Sigmoid colon (tissue), 7 donors: ENCODE results near the gene TM7SF3. TPM values are rescaled to one million over a fixed set of nuclear protein-coding genes. Genes with fewer than 3 reads are reported as not detected.

Source experiments
- DNase-seq: peaks from one replicate; pipeline ENCODE4 v3.0.0-alpha.2; 2019
- H3K27ac ChIP-seq, 4 donors: fragments of 200-600 bp; sonication (generic); one replicate each; pipeline ENCODE4 v1.5.1; 2016 to 2019; ENCODE audit warnings: mild to moderate bottlenecking in 1 of 4
- H3K27me3 ChIP-seq, 3 donors: fragments of 200-600 bp; sonication (generic); one replicate each; pipeline ENCODE4 v1.5.1; 2019; ENCODE audit warnings: mild to moderate bottlenecking in 1 of 3
- H3K36me3 ChIP-seq, 4 donors: fragments of 200-600 bp; sonication (generic); one replicate each; pipeline ENCODE4 v1.5.1; 2016 to 2019
- H3K4me1 ChIP-seq, 4 donors: fragments of 200-600 bp; sonication (generic); one replicate each; pipeline ENCODE4 v1.5.1; 2017 to 2019
- H3K4me3 ChIP-seq, 4 donors: fragments of 200-600 bp; sonication (generic); one replicate each; pipeline ENCODE4 v1.5.1; 2017 to 2019; ENCODE audit warnings: mild to moderate bottlenecking in 2 of 4, moderate library complexity in 1 of 4
- H3K9me3 ChIP-seq, 4 donors: fragments of 200-600 bp in 3 of 4; sonication (generic) in 3 of 4; one replicate each; pipeline versions ENCODE4 v1.5.1 to v1.6.1; 2013 to 2019
- EP300 ChIP-seq, 4 donors: sonication (generic); formaldehyde crosslinking; IDR thresholded peaks; one replicate each; pipeline ENCODE4 v1.6.1; 2017; ENCODE audit warnings: antibody characterized with exemption in 4 of 4
- POLR2A ChIP-seq, 2 donors: fragments of 450-650 bp; IDR thresholded peaks; one replicate each; pipeline ENCODE4 v1.6.1; 2016; ENCODE audit warnings: antibody characterized with exemption in 2 of 2, mild to moderate bottlenecking in 2 of 2, moderate library complexity in 2 of 2
- POLR2AphosphoS5 ChIP-seq, 4 donors: sonication (generic); formaldehyde crosslinking; IDR thresholded peaks; one replicate each; pipeline ENCODE4 v1.6.1; 2017; ENCODE audit warnings: antibody characterized with exemption in 4 of 4
- WGBS, 2 donors: extraction: QIAGEN DNeasy Blood & Tissue Kit; methylation state at CpG; one replicate each; pipeline ENCODE4 v1.1.7; 2013; 5-methylcytosine and 5-hydroxymethylcytosine counted together
- intact Hi-C: fragments of 100-400 bp; cut with DNase I; formaldehyde crosslinking; loops from one replicate; pipeline ENCODE4 v1.15.1; 2023
- polyA plus RNA-seq, 3 donors: library from polyadenylated mRNA; stranded (reverse); fragments of 200-250 nt; gene quantifications; one replicate each; pipeline ENCODE4 v1.2.3, GENCODE V29; 2013
- total RNA-seq, 4 donors: library from RNA; depleted of rRNA; stranded (reverse); fragments of >200 nt; gene quantifications; one replicate each; pipeline ENCODE4 v1.1.0, GENCODE V29; 2016
- TF ChIP-seq, protein P1 (sequence below), 4 experiments: fragments of 450-650 bp in 3 of 4; fragments of 200-600 bp in 1 of 4; IDR thresholded peaks; one replicate each; pipeline ENCODE4 v1.5.1; 2016 to 2019; ENCODE audit warnings: antibody characterized with exemption in 4 of 4, mild to moderate bottlenecking in 3 of 4, moderate library complexity in 2 of 4
- donor health status: healthy with polysubstance abuse.
- donor health status: Bipolar disorder and iron deficiency.
- donor health status: healthy.

TM7SF3 gene
- total and polyA plus RNA-seq, 7 donors: 9.2 to 56.9 (median 38.4) TPM

DNA sequence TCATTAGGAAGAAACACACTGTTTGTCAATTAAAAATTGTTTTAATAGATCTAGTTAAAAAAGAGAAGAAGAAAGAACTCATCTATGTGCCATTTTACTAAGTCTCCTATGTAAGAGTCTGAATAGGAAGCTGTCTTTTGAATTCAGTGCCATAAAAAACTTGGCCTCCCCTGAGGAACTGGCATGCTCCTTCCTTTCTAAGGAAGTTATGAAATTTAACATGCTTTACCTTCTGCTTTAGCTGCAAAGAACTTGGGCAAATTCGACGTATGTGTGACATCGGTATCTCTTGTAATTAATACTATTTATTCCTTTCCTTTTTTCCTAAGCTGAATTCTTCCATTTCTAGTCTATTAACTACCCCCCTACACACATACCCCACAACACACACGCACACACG is 12.5 kb downstream of the TM7SF3 start:
- no peak overlapping the region for H3K27ac ChIP-seq
- H3K4me1 ChIP-seq: peaks cover 0 to 6% (median under 1%) of the 10 kb centered on the region in 4 donors
- H3K27me3 ChIP-seq: no peaks in the 10 kb centered on the region
- no peaks in the 10 kb centered on the region for H3K9me3 ChIP-seq
- 80 to 93% methylated on average over 5 of the region's 5 CpGs for WGBS, 2 donors
- no peak overlapping the region for H3K4me3 ChIP-seq
- TF ChIP-seq POLR2A (IDR thresholded peaks at IDR 0.05) (no peak), EP300 (IDR thresholded peaks at IDR 0.05) (no peak), POLR2AphosphoS5 (IDR thresholded peaks at IDR 0.05) (no peak)
- TF ChIP-seq, protein P1, sequence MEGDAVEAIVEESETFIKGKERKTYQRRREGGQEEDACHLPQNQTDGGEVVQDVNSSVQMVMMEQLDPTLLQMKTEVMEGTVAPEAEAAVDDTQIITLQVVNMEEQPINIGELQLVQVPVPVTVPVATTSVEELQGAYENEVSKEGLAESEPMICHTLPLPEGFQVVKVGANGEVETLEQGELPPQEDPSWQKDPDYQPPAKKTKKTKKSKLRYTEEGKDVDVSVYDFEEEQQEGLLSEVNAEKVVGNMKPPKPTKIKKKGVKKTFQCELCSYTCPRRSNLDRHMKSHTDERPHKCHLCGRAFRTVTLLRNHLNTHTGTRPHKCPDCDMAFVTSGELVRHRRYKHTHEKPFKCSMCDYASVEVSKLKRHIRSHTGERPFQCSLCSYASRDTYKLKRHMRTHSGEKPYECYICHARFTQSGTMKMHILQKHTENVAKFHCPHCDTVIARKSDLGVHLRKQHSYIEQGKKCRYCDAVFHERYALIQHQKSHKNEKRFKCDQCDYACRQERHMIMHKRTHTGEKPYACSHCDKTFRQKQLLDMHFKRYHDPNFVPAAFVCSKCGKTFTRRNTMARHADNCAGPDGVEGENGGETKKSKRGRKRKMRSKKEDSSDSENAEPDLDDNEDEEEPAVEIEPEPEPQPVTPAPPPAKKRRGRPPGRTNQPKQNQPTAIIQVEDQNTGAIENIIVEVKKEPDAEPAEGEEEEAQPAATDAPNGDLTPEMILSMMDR (IDR thresholded peaks at IDR 0.05): no peak
- DNase-seq: no peak
- intact Hi-C loops: no loop called here
- H3K36me3 ChIP-seq: peaks cover 0 to 17% (median 2%) of the 10 kb centered on the region in 4 donors

DNA sequence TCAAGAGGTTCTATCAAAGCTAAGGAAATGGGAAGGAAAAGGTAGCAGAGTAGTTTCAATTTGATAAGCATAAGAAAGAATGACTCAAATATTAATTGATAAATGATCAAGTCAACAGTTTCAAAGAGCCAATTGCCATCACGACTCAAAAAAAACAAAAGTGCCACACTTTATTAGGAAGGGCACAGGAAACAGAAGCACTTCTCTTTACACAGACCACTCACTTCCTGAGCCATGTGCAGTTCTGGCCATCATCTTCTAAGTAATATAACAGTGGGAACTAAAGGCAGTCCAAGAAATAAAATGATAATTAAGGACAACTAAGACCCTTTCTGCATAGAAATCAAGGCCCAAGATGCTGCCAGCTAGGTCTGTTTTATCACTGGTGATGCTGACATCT is 13.2 kb downstream of the TM7SF3 start:
- intact Hi-C loops: no loop called here
- WGBS, 2 donors: 26 to 87% methylated on average over 1 of the region's 1 CpG
- Histone ChIP-seq H3K4me1 (peaks cover 0 to 6% (median 0%) of the 10 kb centered on the region in 4 donors), H3K27ac (no peak overlapping the region), H3K9me3 (no peaks in the 10 kb centered on the region), H3K4me3 (no peak overlapping the region), H3K27me3 (no peaks in the 10 kb centered on the region), H3K36me3 (peaks cover 0 to 24% (median 2%) of the 10 kb centered on the region in 4 donors)
- TF ChIP-seq POLR2AphosphoS5 (IDR thresholded peaks at IDR 0.05) (no peak), POLR2A (IDR thresholded peaks at IDR 0.05) (no peak), EP300 (IDR thresholded peaks at IDR 0.05) (no peak)
- TF ChIP-seq, protein P1 (IDR thresholded peaks at IDR 0.05): no peak
- DNase-seq: no peak

DNA sequence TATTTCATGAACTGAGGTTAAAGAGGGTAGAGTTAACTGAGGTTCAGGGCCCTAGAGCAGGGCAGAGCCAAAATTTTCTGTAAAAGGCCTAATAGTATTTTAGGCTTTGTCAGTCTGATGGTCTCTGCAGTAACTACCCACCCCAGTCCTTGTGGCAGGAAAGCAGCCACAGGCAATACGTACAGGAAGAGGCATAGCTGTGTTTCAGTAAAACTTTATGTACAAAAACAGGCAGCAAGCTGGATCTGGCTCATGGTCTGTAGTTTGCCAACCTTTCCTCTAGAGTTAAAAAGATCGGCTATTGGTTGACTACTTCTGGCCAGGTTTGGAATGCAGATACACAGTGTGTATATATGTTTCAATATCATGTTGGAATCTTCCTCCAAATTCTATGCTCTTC is 17.2 kb downstream of the TM7SF3 start:
- H3K27ac ChIP-seq: no peak overlapping the region
- H3K36me3 ChIP-seq: peaks cover 11 to 45% (median 14%) of the 10 kb centered on the region in 4 donors
- TF ChIP-seq, protein P1 (IDR thresholded peaks at IDR 0.05): no peak
- TF ChIP-seq POLR2A (IDR thresholded peaks at IDR 0.05) (no peak), EP300 (IDR thresholded peaks at IDR 0.05) (no peak), POLR2AphosphoS5 (IDR thresholded peaks at IDR 0.05) (no peak)
- intact Hi-C loops: no loop called here
- H3K4me3 ChIP-seq: no peak overlapping the region
- H3K27me3 ChIP-seq: no peaks in the 10 kb centered on the region
- WGBS, 2 donors: 78 to 93% methylated on average over 2 of the region's 2 CpGs
- no peaks in the 10 kb centered on the region for H3K9me3 ChIP-seq
- DNase-seq: no peak
- H3K4me1 ChIP-seq: peaks cover 0 to 6% (median 0%) of the 10 kb centered on the region in 4 donors

DNA sequence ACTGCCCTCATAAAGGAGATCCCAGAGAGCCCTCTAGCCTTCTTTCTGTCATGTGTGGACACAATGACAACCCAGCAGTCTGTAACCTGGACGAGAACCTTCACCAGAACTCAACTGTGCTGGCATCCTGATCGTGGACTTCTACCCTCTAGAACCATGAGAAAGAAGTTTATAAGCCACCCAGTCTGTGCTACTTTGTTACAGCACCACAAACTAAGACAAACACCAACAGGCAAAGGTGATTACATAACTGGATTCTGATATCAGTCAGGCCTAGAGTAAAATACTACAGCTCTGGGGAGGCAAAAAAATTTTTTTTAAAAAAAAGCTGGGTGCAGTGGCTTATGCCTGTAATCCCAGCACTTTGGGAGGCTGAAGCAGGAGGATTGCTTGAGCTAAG is 18.5 kb downstream of the TM7SF3 start:
- Histone ChIP-seq H3K36me3 (peaks cover 11 to 45% (median 14%) of the 10 kb centered on the region in 4 donors), H3K9me3 (no peaks in the 10 kb centered on the region), H3K4me1 (no peaks in the 10 kb centered on the region), H3K27ac (no peak overlapping the region), H3K4me3 (no peak overlapping the region), H3K27me3 (no peaks in the 10 kb centered on the region)
- intact Hi-C loops: no loop called here
- TF ChIP-seq, protein P1 (IDR thresholded peaks at IDR 0.05): no peak
- TF ChIP-seq POLR2AphosphoS5 (IDR thresholded peaks at IDR 0.05): no peak
- TF ChIP-seq POLR2A (IDR thresholded peaks at IDR 0.05): no peak
- no peak for TF ChIP-seq EP300 (IDR thresholded peaks at IDR 0.05)
- no peak for DNase-seq
- WGBS, 2 donors: 89 to 94% methylated on average over 2 of the region's 2 CpGs

DNA sequence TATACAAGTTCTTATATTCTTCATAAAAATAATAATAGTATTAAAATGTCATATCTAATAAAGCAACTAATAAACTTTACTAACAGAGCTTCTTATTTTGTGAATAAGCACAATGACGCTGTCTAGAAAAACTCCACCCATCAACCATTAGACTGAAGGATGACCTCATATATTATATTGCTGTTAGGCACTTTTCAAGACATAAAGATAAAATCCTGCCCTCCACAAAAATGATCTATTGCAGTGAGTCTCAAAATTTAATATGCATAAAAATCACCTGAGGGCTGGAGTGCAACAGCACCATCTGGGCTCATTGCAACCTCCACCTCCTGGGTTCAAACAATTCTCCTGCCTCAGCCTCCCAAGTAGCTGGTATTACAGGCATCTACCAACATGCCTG is 20.1 kb downstream of the TM7SF3 start:
- Histone ChIP-seq H3K4me3 (no peak overlapping the region), H3K36me3 (peaks cover 11 to 61% (median 14%) of the 10 kb centered on the region in 4 donors), H3K4me1 (no peaks in the 10 kb centered on the region), H3K27me3 (no peaks in the 10 kb centered on the region), H3K9me3 (no peaks in the 10 kb centered on the region), H3K27ac (no peak overlapping the region)
- 91 to 95% methylated on average over 1 of the region's 1 CpG for WGBS, 2 donors
- DNase-seq: no peak
- intact Hi-C loops: no loop called here
- TF ChIP-seq POLR2A (IDR thresholded peaks at IDR 0.05) (no peak), EP300 (IDR thresholded peaks at IDR 0.05) (no peak), POLR2AphosphoS5 (IDR thresholded peaks at IDR 0.05) (no peak)
- TF ChIP-seq, protein P1 (IDR thresholded peaks at IDR 0.05): no peak
